HG03571 (cell line): ENCODE results near the gene MUC6.

ENCODE experiments used
- ATAC-seq: cut with Tn5 transposase; IDR thresholded peaks from one replicate; pipeline ENCODE4 v1.9.1; 2021; ENCODE audit not compliant: unreplicated experiment

MUC6 gene

GRCh38 chr11:1052133-1053011 is 15.9 kb upstream of the MUC6 start:
- ATAC-seq = no peak

- ATAC-seq = no peak
Observed at GRCh38 chr11:1051356-1052132, 15.0 kb upstream of the MUC6 start.

GRCh38 chr11:1050581-1051355 is 14.2 kb upstream of the MUC6 start:
- ATAC-seq = peak; percentile 55

DNA sequence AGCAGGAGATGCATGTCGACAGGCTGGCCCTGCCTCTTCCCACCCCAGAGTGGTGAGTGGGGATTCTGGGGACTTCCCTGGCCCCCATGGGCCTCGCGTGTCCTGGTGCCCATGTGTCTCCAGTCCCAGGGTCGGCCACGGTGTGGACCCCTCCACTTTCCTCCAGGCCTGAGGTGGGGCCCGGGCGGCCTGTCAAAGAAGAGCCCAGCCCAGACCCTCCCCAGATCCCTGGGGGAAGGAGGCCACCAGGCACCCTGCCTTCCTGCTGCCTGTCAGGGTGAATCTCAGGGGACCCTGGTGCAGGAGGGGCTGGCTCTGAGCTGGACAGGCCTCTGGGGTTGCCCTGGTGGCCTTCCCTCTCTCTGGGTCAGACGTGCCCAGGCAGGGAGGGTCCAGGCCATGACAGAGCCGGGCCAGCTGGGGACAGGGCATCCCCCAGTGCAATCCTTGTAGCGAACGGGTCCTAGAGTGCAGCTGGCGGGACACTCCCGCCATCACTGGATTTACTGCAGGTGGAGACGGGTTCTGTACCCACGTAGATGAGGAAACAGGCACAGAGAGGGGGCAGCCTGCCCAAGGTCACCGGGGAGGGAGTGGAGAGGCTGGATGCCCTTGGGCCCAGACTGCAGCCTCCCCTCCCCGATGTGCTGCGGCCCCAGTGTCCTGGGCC is 13.5 kb upstream of the MUC6 start:
- ATAC-seq = no peak

- ATAC-seq = no peak
Observed at GRCh38 chr11:1049431-1049891, 12.9 kb upstream of the MUC6 start.

- no peak for ATAC-seq
Observed at GRCh38 chr11:1049071-1049405, 12.5 kb upstream of the MUC6 start.

- no peak for ATAC-seq
Observed at GRCh38 chr11:1048375-1049070, 12.0 kb upstream of the MUC6 start.

- ATAC-seq = no peak
Observed at GRCh38 chr11:1047595-1048156, 11.2 kb upstream of the MUC6 start.

GRCh38 chr11:1044160-1044559 is 7.6 kb upstream of the MUC6 start:
- ATAC-seq = no peak

- ATAC-seq = no peak
Observed at GRCh38 chr11:1043563-1044096, 7.1 kb upstream of the MUC6 start.

GRCh38 chr11:1042626-1043562 is 6.4 kb upstream of the MUC6 start:
- no peak for ATAC-seq

DNA sequence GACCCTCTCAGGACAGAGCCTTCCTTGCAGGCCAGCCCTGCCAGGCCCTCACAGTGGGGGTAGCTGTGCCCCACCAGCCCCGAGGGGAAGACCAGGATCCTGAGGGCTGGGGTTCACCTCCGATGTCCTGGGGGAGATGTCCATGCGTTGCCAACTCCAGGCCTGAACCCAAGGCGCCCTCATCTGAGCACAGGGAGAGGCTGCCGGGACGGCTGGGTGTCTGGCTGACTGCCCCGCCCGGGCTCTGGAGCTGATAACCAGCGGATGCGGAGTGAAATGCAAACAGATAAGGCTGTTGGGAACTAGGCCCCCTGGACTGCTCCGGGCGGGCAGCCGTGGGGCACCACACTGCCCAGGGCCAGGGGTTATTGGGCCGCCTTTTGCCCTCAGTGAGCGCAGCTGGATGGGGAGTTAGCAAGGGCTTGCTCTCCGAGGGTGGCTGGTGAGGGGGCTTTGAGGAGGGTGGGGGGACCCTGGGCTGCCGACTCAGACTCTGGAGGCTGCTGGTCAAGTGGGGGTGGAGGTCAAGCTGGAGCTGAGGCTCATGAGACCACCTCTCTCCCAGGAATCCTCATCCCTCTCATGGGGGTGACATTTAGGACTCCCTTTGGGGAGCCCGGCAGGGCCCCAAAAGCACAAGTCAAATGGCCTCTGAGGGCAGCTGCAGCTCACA is 5.6 kb upstream of the MUC6 start:
- ATAC-seq = no peak

DNA sequence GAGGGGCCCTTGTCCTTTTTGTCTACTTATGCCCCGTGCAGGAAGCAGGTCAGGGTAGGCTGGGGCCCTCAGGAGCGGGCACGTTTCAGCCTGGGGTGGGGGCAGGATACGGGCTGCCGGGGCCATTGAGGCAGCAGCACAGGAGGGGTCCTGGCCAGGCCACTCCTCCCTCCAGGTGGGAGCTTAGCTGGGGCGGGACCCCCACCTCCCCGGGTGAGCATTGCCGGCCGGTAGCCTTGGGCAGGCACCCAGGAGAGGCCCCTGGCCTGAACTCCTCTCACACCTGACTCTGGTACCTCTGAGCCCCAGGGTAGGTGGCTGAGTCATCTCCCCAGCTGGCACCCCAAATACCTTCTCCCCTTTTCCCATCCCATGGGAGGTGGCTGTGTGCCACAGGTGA is 5.0 kb upstream of the MUC6 start:
- ATAC-seq = no peak

GRCh38 chr11:1041149-1041467 is 4.6 kb upstream of the MUC6 start:
- ATAC-seq = no peak

GRCh38 chr11:1040428-1041148 is 4.1 kb upstream of the MUC6 start:
- ATAC-seq = no peak

DNA sequence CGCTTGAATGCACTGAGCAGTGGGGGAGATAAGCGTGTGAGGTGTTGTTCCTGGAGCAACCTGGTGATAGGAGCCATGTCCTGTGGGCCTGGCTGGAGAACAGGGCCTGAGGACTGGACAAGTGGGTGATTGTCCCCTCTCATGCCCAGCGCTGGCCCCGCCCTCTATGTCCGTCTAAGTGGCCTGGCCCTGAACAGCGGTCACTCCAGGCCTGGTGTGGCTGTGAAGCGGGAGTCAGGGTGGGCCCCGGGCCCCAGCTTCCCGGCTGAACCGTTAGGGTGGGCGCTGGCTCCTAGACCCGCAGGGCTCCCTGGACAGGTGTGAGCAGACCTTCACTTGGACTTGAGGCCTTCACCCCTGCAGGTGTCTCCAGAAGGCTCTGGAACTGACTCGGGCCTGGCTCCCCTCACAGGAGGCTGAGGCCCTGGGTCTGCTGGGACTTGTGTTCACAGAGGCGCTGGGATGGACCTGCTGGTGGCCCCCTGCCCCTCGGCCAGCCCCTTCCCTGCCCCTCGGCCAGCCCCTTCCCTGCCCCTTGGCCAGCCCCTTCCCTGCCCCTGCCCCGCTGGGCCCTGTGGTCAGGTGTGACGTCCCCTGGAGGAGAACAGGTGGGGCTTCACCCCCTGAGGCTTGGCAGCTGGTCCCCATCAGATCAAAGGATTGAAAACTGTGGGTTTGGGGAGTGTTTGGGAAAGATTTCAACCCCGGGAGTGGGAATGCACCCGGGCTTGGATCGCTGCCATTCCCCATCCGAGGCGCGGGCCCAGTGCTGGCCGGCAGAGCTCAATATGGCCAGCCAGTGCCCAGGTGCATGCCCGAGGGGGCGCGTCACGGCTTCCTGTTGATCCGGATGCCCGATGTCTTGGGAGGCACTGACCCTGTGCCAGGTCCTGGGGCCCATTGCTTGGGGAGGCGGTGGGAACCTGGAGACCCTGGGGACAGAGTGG is 3.2 kb upstream of the MUC6 start:
- no peak for ATAC-seq

DNA sequence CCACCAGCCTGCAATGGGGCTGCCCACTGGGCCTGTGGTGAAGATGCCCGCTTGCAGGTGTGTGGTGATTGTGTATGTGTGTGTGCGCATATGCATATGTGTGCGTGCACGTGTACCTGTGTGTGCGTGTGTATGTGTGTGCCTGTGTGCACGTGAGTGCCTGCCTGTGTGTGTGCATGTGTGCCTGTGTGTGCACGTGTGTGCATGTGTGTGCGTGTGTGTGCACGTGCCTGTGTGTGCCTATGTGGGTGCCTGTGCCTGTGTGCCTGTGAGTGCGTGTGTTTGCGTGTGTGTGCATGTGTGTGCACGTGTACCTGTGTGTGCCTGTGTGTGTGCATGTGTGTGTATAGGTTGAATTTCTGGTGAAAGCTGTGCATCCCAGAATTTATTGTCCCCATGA is 2.4 kb upstream of the MUC6 start:
- no peak for ATAC-seq
